H1 (cell line): ENCODE data around the gene MAOA. TPM values are rescaled to one million over a fixed set of nuclear protein-coding genes. Genes with fewer than 3 reads are reported as not detected.

Experiments used
- CTCF ChIA-PET: fragments of 300-600 bp; sonication (Branson Sonifier 250); formaldehyde crosslinking; loops from one replicate; lab custom pipeline; 2021; ENCODE audit not compliant: partially characterized antibody; lab: Charles Lee
- POLR2A ChIA-PET: fragments of 300-600 bp; sonication (Branson Sonifier 250); formaldehyde crosslinking; loops from one replicate; lab custom pipeline; 2021; ENCODE audit warnings: inconsistent platforms; ENCODE audit not compliant: partially characterized antibody; lab: Charles Lee
- DNase-seq, 2 experiments: peaks; one replicate each; pipeline versions ENCODE4 v3.0.0 to v3.0.0-alpha.2; 2010 to 2022; ENCODE audit warnings: low spot score in 2 of 2, low read depth in 1 of 2, mixed read lengths in 1 of 2
- FAIRE-seq: peaks from 2 replicates; lab custom pipeline; 2011; peaks lifted over from hg19 to GRCh38; lab: Jason Lieb, UNC
- H2AFZ ChIP-seq: 2 replicates; pipeline ENCODE4 v1.8.1; 2012; ENCODE audit warnings: low read length, inconsistent platforms
- H2AK5ac ChIP-seq: 2 replicates; pipeline ENCODE4 v1.6.1; 2013; ENCODE audit warnings: low read depth, low read length
- H2BK120ac ChIP-seq: replicated peaks from 2 replicates; pipeline ENCODE3; 2013; ENCODE audit warnings: low read depth, low read length, inconsistent platforms
- H2BK12ac ChIP-seq: 2 replicates; pipeline ENCODE4 v1.6.1; 2013; ENCODE audit warnings: low read depth, low read length
- H2BK15ac ChIP-seq: 2 replicates; pipeline ENCODE4 v1.6.1; 2013; ENCODE audit warnings: low read length
- H2BK20ac ChIP-seq: 2 replicates; pipeline ENCODE4 v1.6.1; 2013; ENCODE audit warnings: low read length
- H2BK5ac ChIP-seq: 2 replicates; pipeline ENCODE4 v1.6.1; 2013; ENCODE audit warnings: low read depth, low read length
- H3K14ac ChIP-seq: 2 replicates; pipeline ENCODE4 v1.6.1; 2013; ENCODE audit warnings: inconsistent platforms; ENCODE audit not compliant: insufficient read length
- H3K18ac ChIP-seq: 2 replicates; pipeline ENCODE4 v1.6.1; 2013; ENCODE audit warnings: low read length; ENCODE audit errors: extremely low read depth
- H3K23ac ChIP-seq: 2 replicates; pipeline ENCODE4 v1.6.1; 2013; ENCODE audit warnings: inconsistent platforms; ENCODE audit not compliant: insufficient read length
- H3K23me2 ChIP-seq: 2 replicates; pipeline ENCODE4 v1.6.1; 2013; ENCODE audit warnings: low read depth, low read length
- H3K27ac ChIP-seq: 2 replicates; pipeline ENCODE4 v1.6.1; 2011; ENCODE audit warnings: low read depth, low read length, inconsistent platforms
- H3K27me3 ChIP-seq, 4 experiments: replicated peaks in 1 of 4; 1 replicate in 1 of 4; 2 replicates in 3 of 4; pipeline versions ENCODE4 v1.6.1 to v1.8.1; 2011 to 2013; ENCODE audit warnings: low read length in 3 of 4, mild to moderate bottlenecking in 3 of 4, inconsistent platforms in 2 of 4, mixed read lengths in 2 of 4, moderate library complexity in 1 of 4; ENCODE audit not compliant: control insufficient read depth in 3 of 4, insufficient read depth in 3 of 4; ENCODE audit errors: extremely low read depth in 1 of 4
- H3K36me3 ChIP-seq, 4 experiments: 2 replicates each; pipeline versions ENCODE4 v1.6.1 to v1.8.1; 2011 to 2013; ENCODE audit warnings: mild to moderate bottlenecking in 4 of 4, low read length in 3 of 4, moderate library complexity in 2 of 4, control low read depth in 1 of 4, inconsistent platforms in 1 of 4; ENCODE audit not compliant: insufficient read depth in 4 of 4, control insufficient read depth in 2 of 4
- H3K4ac ChIP-seq: replicated peaks from 2 replicates; pipeline ENCODE3; 2013; ENCODE audit warnings: low read length, low read depth, mixed read lengths, inconsistent platforms; ENCODE audit not compliant: insufficient read length
- H3K4me1 ChIP-seq, 4 experiments: replicated peaks in 1 of 4; 1 replicate in 1 of 4; 2 replicates in 3 of 4; pipeline versions ENCODE4 v1.6.1 to v1.8.1; 2011 to 2013; ENCODE audit warnings: low read length in 3 of 4, inconsistent platforms in 2 of 4, mixed read lengths in 1 of 4; ENCODE audit not compliant: insufficient read depth in 4 of 4, control insufficient read depth in 3 of 4
- H3K4me2 ChIP-seq, 2 experiments: 2 replicates each; pipeline versions ENCODE4 v1.6.1 to v1.8.1; 2011 to 2013; ENCODE audit warnings: low read depth in 2 of 2, low read length in 2 of 2, control low read depth in 1 of 2, inconsistent platforms in 1 of 2, mild to moderate bottlenecking in 1 of 2; ENCODE audit not compliant: insufficient read depth in 1 of 2
- H3K4me3 ChIP-seq, 4 experiments: fragments of 200-600, 300-600 bp in 1 of 4; sonication (generic), shearing (Covaris generic), sonication (Bioruptor Twin) in 1 of 4; 2 replicates each; pipeline versions ENCODE4 v1.5.1 to v1.8.1; 2011 to 2016; ENCODE audit warnings: low read length in 4 of 4, low read depth in 3 of 4, control low read depth in 2 of 4, inconsistent platforms in 2 of 4, mild to moderate bottlenecking in 2 of 4, mixed read lengths in 1 of 4, moderate library complexity in 1 of 4; ENCODE audit not compliant: insufficient read depth in 2 of 4; ENCODE audit errors: extremely low read depth in 1 of 4
- H3K56ac ChIP-seq: replicated peaks from 2 replicates; pipeline ENCODE3; 2013; ENCODE audit warnings: low read depth, mild to moderate bottlenecking, mixed read lengths, low read length, inconsistent platforms; ENCODE audit not compliant: insufficient read length
- H3K79me1 ChIP-seq: 2 replicates; pipeline ENCODE4 v1.6.1; 2013; ENCODE audit warnings: low read depth, low read length, control low read depth
- H3K79me2 ChIP-seq, 2 experiments: 2 replicates each; pipeline versions ENCODE4 v1.6.1 to v1.8.1; 2012 to 2013; ENCODE audit warnings: low read length in 2 of 2, mild to moderate bottlenecking in 2 of 2, inconsistent platforms in 1 of 2; ENCODE audit not compliant: insufficient read depth in 2 of 2, control insufficient read depth in 1 of 2
- H3K9ac ChIP-seq, 4 experiments: replicated peaks in 1 of 4; 1 replicate in 1 of 4; 2 replicates in 3 of 4; pipeline versions ENCODE4 v1.6.1 to v1.8.1; 2011 to 2013; ENCODE audit warnings: low read depth in 3 of 4, low read length in 3 of 4, control low read depth in 2 of 4, mild to moderate bottlenecking in 2 of 4, moderate library complexity in 2 of 4, inconsistent platforms in 1 of 4; ENCODE audit errors: extremely low read depth in 1 of 4
- H3K9me3 ChIP-seq, 2 experiments: 2 replicates each; pipeline versions ENCODE4 v1.6.1 to v1.8.1; 2012 to 2013; ENCODE audit warnings: mild to moderate bottlenecking in 2 of 2, moderate library complexity in 2 of 2, control low read depth in 1 of 2, inconsistent platforms in 1 of 2, low read depth in 1 of 2, low read length in 1 of 2, mixed read lengths in 1 of 2; ENCODE audit not compliant: insufficient read depth in 2 of 2
- H4K20me1 ChIP-seq, 2 experiments: replicated peaks in 1 of 2; 2 replicates each; pipeline versions ENCODE3 to v1.8.1; 2011 to 2013; ENCODE audit warnings: inconsistent platforms in 2 of 2, low read length in 2 of 2, mild to moderate bottlenecking in 1 of 2; ENCODE audit not compliant: insufficient read depth in 2 of 2, control insufficient read depth in 1 of 2
- H4K5ac ChIP-seq: 2 replicates; pipeline ENCODE4 v1.6.1; 2013; ENCODE audit warnings: low read length, low read depth, mixed read lengths, inconsistent platforms; ENCODE audit not compliant: insufficient read length
- H4K8ac ChIP-seq: 2 replicates; pipeline ENCODE4 v1.8.0; 2013; ENCODE audit warnings: mild to moderate bottlenecking, moderate library complexity, low read length, inconsistent platforms; ENCODE audit not compliant: insufficient read depth; ENCODE audit errors: extremely low read depth
- H4K91ac ChIP-seq: replicated peaks from 2 replicates; pipeline ENCODE3; 2013; ENCODE audit warnings: low read length, mixed read lengths, inconsistent platforms; ENCODE audit not compliant: insufficient read length
- ASH2L ChIP-seq: fragments of 200-600, 300-600 bp; sonication (generic); IDR thresholded peaks from one replicate; pipeline ENCODE4 v1.7.1; 2017; ENCODE audit warnings: low read length
- CREB1 ChIP-seq: IDR thresholded peaks from 2 replicates; pipeline ENCODE4 v1.6.1; 2012; ENCODE audit warnings: inconsistent platforms
- CTBP2 ChIP-seq: IDR thresholded peaks from 2 replicates; pipeline ENCODE4 v1.7.0; 2011; ENCODE audit warnings: borderline replicate concordance, mild to moderate bottlenecking, moderate library complexity, mixed read lengths, low read length; ENCODE audit not compliant: insufficient read depth, insufficient read length
- MAFK ChIP-seq: IDR thresholded peaks from 2 replicates; pipeline ENCODE4 v1.6.1; 2012; ENCODE audit warnings: low read depth, mild to moderate bottlenecking, improper control_type of control experiment, low read length
- RBBP5 ChIP-seq: IDR thresholded peaks from 2 replicates; pipeline ENCODE4 v1.7.1; 2012; ENCODE audit warnings: low read depth, mild to moderate bottlenecking, inconsistent platforms, low read length, moderate library complexity, borderline replicate concordance
- SP1 ChIP-seq: IDR thresholded peaks from 2 replicates; pipeline ENCODE4 v1.6.1; 2011; ENCODE audit warnings: low read depth, low read length
- SP2 ChIP-seq: IDR thresholded peaks from 2 replicates; pipeline ENCODE4 v1.6.1; 2012; ENCODE audit warnings: mild to moderate bottlenecking, low read length, inconsistent platforms
- ZNF274 ChIP-seq: IDR thresholded peaks from 2 replicates; pipeline ENCODE4 v1.7.0; 2012; ENCODE audit warnings: low read length, borderline replicate concordance; ENCODE audit errors: extremely low read depth
- WGBS, 2 experiments: shearing (Covaris generic) in 1 of 2; methylation state at CpG; one replicate each; pipeline versions ENCODE4 v1.1.6 to v1.1.7; 2013 to 2015; ENCODE audit warnings: low lambda C conversion rate in 2 of 2, mixed read lengths in 2 of 2, inconsistent platforms in 1 of 2, low coverage in 1 of 2, missing lambda C conversion rate in 1 of 2; ENCODE audit not compliant: insufficient replicate concordance in 2 of 2, insufficient coverage in 1 of 2, insufficient read length in 1 of 2; ENCODE audit errors: extremely low coverage in 1 of 2, missing lambda C conversion rate in 1 of 2; 5-methylcytosine and 5-hydroxymethylcytosine counted together
- polyA plus RNA-seq, 7 experiments: library from polyadenylated mRNA; depleted of rRNA in 3 of 7; stranded (reverse) in 5 of 7; unstranded in 2 of 7; fragments of >200 nt in 5 of 7; fragments of 200-250 nt in 2 of 7; gene quantifications; 1 replicate in 5 of 7; 2 replicates in 1 of 7; 4 replicates in 1 of 7; pipeline versions ENCODE4 v1.2.1 to v1.2.3, GENCODE V29; 2011 to 2013; ENCODE audit warnings: missing spikeins in 2 of 7, mixed read lengths in 2 of 7
- total RNA-seq: library from RNA; stranded (reverse); fragmentation: NEBNext Ultra II Directional; extraction: Animal tissue kit (Norgen Biotek cat#: 25700); gene quantifications from 2 replicates; pipeline ENCODE4 v1.2.1, GENCODE V29; 2021
- TF ChIP-seq, protein P1 (sequence below): IDR thresholded peaks from 2 replicates; pipeline ENCODE4 v1.6.1; 2012; ENCODE audit warnings: low read length, inconsistent platforms
- TF ChIP-seq, protein P2 (sequence below): IDR thresholded peaks from 2 replicates; pipeline ENCODE4 v1.6.1; 2012; ENCODE audit warnings: inconsistent platforms

The MAOA gene
- total and polyA plus RNA-seq, 2 of the 8 experiments (the other 6 are each of a cell fraction or from before 2014, with no cell fraction given): 2.6 to 8.2 TPM

DNA sequence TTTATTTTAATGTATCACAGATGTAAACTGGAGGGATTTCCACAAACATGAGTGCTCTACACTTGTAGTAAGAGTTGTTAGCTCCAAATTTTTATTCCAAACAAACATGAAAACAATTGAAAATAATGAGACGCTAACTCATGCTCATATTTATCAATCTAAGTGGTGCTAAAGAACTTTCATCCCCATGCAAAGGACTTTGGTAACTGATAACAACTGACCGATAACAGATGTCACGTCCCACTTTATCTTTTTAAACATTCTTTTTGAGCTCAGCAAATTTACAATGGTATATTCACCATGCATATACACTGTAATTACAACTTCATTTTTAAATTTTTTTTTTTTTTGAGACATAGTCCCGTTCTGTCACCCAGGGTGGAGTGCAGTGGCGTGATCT, 15.6 kb upstream of the MAOA start:
- H3K4me1 ChIP-seq: no peaks in the 10 kb centered on the region
- CTCF ChIA-PET: no interaction called here
- no peak overlapping the region for H4K5ac ChIP-seq
- H2BK5ac ChIP-seq: no peak overlapping the region
- H3K9me3 ChIP-seq: no peaks in the 10 kb centered on the region
- H3K18ac ChIP-seq: no peak overlapping the region
- H3K79me2 ChIP-seq: no peaks in the 10 kb centered on the region
- no peak overlapping the region for H3K4me2 ChIP-seq
- no peak overlapping the region for H2BK15ac ChIP-seq
- 98% methylated on average over 5 of the region's 5 CpGs; no CpG with 5 or more reads in 1 of the 2 experiments for WGBS, 2 experiments
- H2AFZ ChIP-seq: no peak overlapping the region
- H2BK12ac ChIP-seq: no peak overlapping the region
- no peaks in the 10 kb centered on the region for H3K79me1 ChIP-seq
- no peak overlapping the region for H2BK120ac ChIP-seq
- H3K27me3 ChIP-seq: no peaks in the 10 kb centered on the region
- no peak for DNase-seq
- H4K20me1 ChIP-seq: no peaks in the 10 kb centered on the region
- no peak overlapping the region for H3K4ac ChIP-seq
- no peak for FAIRE-seq
- no peak overlapping the region for H3K27ac ChIP-seq
- H3K56ac ChIP-seq: no peak overlapping the region
- no peak overlapping the region for H4K91ac ChIP-seq
- H2AK5ac ChIP-seq: no peak overlapping the region
- H3K36me3 ChIP-seq: no peaks in the 10 kb centered on the region
- no peak overlapping the region for H2BK20ac ChIP-seq
- H4K8ac ChIP-seq: no peak overlapping the region
- POLR2A ChIA-PET: no interaction called here
- TF ChIP-seq ZNF274: no peak
- TF ChIP-seq MAFK: no peak
- TF ChIP-seq CREB1: no peak
- TF ChIP-seq, protein P1, sequence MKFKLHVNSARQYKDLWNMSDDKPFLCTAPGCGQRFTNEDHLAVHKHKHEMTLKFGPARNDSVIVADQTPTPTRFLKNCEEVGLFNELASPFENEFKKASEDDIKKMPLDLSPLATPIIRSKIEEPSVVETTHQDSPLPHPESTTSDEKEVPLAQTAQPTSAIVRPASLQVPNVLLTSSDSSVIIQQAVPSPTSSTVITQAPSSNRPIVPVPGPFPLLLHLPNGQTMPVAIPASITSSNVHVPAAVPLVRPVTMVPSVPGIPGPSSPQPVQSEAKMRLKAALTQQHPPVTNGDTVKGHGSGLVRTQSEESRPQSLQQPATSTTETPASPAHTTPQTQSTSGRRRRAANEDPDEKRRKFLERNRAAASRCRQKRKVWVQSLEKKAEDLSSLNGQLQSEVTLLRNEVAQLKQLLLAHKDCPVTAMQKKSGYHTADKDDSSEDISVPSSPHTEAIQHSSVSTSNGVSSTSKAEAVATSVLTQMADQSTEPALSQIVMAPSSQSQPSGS: no peak
- no peak for TF ChIP-seq RBBP5
- no peak for TF ChIP-seq CTBP2
- no peak for TF ChIP-seq ASH2L
- TF ChIP-seq, protein P2, sequence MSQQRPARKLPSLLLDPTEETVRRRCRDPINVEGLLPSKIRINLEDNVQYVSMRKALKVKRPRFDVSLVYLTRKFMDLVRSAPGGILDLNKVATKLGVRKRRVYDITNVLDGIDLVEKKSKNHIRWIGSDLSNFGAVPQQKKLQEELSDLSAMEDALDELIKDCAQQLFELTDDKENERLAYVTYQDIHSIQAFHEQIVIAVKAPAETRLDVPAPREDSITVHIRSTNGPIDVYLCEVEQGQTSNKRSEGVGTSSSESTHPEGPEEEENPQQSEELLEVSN: no peak
- no peak for TF ChIP-seq SP2
- no peak for TF ChIP-seq SP1
- H3K14ac ChIP-seq: no peak overlapping the region
- H3K4me3 ChIP-seq: no peak overlapping the region
- H3K9ac ChIP-seq: no peak overlapping the region
- no peak overlapping the region for H3K23ac ChIP-seq
- H3K23me2 ChIP-seq: no peaks in the 10 kb centered on the region
